ENCODE data around the gene TCF4. TPM values are rescaled to one million over a fixed set of nuclear protein-coding genes. Genes with fewer than 3 reads are reported as not detected.

The TCF4 gene
- polyA plus RNA-seq, 1 of the 3 experiments (the other 2 are of a cell fraction) = 39.1 TPM

GRCh38 chr18:55440988-55441387 lies 147.0 kb downstream of the TCF4 start (continued):
- no peak for TF ChIP-seq RAD21 (IDR thresholded peaks at IDR 0.05; ENCODE audit: low read length)

GRCh38 chr18:55439056-55439455 lies 148.9 kb downstream of the TCF4 start:
- no peaks in the 10 kb centered on the region for H4K20me1 ChIP-seq (ENCODE audit: insufficient read depth)
- no peak overlapping the region for H2AFZ ChIP-seq (ENCODE audit: low read depth)
- H3K9ac ChIP-seq = no peak overlapping the region
- CTCF ChIA-PET = interaction anchor here (1.8 kb wide), 1 partner anchor 10 kb away, joined by 4 read pairs; no protein-coding TSS in a partner anchor
- no peak overlapping the region for H3K27ac ChIP-seq (ENCODE audit: low read depth in 2 of 2, low read length in 1 of 2)
- no peak for DNase-seq
- H3K36me3 ChIP-seq (replicated peaks in 1 of 2; ENCODE audit: control insufficient read depth in 1 of 2, insufficient read depth in 2 of 2, low read length in 1 of 2) = no peaks in the 10 kb centered on the region
- 83% methylated on average over 3 of the region's 3 CpGs for WGBS (ENCODE audit: low lambda C conversion rate)
- H3F3A ChIP-seq (replicated peaks; ENCODE audit: insufficient read depth) = peaks cover 6% of the 10 kb centered on the region
- H3K4me1 ChIP-seq (ENCODE audit: control insufficient read depth in 1 of 2, insufficient read depth in 2 of 2, low read depth in 1 of 2, low read length in 1 of 2) = peaks cover 0 to 6% of the 10 kb centered on the region in 2 experiments; a peak in 2 of 4 replicates
- no peak overlapping the region for H3K4me3 ChIP-seq (ENCODE audit: low read depth in 2 of 2, low read length in 1 of 2)
- H3K9me2 ChIP-seq = no peaks in the 10 kb centered on the region
- POLR2A ChIA-PET = no interaction called here
- no peak overlapping the region for H3K4me2 ChIP-seq
- H3K79me2 ChIP-seq (ENCODE audit: insufficient read depth) = peaks cover 21% of the 10 kb centered on the region
- TF ChIP-seq GATA2 (CRISPR knock-in tag; IDR thresholded peaks at IDR 0.05) (no peak), RFX5 (IDR thresholded peaks at IDR 0.05; ENCODE audit: low read length) (no peak), MAX (IDR thresholded peaks at IDR 0.05; ENCODE audit: low read depth) (no peak), MEF2A (IDR thresholded peaks at IDR 0.05; ENCODE audit: borderline replicate concordance, low read depth) (no peak), MXI1 (IDR thresholded peaks at IDR 0.05; ENCODE audit: low read depth, low read length) (no peak), CTCF (IDR thresholded peaks at IDR 0.05) (no peak), FOXJ3 (CRISPR knock-in tag; IDR thresholded peaks at IDR 0.05) (no peak), TEAD4 (IDR thresholded peaks at IDR 0.05; ENCODE audit: borderline replicate concordance, insufficient read depth) (no peak), NFIC (IDR thresholded peaks at IDR 0.05; ENCODE audit: borderline replicate concordance) (no peak), USF1 (IDR thresholded peaks at IDR 0.05; ENCODE audit: borderline replicate concordance, low read depth) (no peak), YY1 (IDR thresholded peaks at IDR 0.05; ENCODE audit: low read depth) (no peak), NRF1 (IDR thresholded peaks at IDR 0.05; ENCODE audit: low read depth, low read length) (no peak), IRF3 (IDR thresholded peaks at IDR 0.05; ENCODE audit: low read depth, low read length) (no peak)
- H3K9me3 ChIP-seq = no peaks in the 10 kb centered on the region
- H3K27me3 ChIP-seq (ENCODE audit: insufficient read depth) = no peaks in the 10 kb centered on the region
